HCT116 (cell line): ENCODE measurements around the gene RUFY2. TPM values are rescaled to one million over a fixed set of nuclear protein-coding genes. Genes with fewer than 3 reads are reported as not detected.

ENCODE experiments used
- ATAC-seq: fragments of 200-7000 bp; cut with Tn5 transposase; 2 replicates; pipeline ENCODE4 v1.9.1; 2020; ENCODE audit warnings: mild to moderate bottlenecking, moderate library complexity
- BruUV-seq: library from RNA; stranded (reverse); fragments of 400-500 nt; replicated peaks from 2 replicates; lab custom pipeline; 2021; lab: Mats Ljungman, UMichigan
- CTCF ChIA-PET: fragments of 300-600 bp; sonication (Branson Sonifier 250); formaldehyde crosslinking; loops from one replicate; lab custom pipeline; 2021; ENCODE audit warnings: antibody characterized with exemption; lab: Charles Lee
- POLR2A ChIA-PET: fragments of 300-600, 350-600 bp; sonication (Branson Sonifier 250); formaldehyde crosslinking; loops from one replicate; lab custom pipeline; 2021; ENCODE audit warnings: antibody characterized with exemption; lab: Charles Lee
- RAD21 ChIA-PET, 2 experiments: fragments of 300-600 bp; sonication (Branson Sonifier 250); formaldehyde crosslinking; loops; one replicate each; lab custom pipeline; 2023; ENCODE audit warnings: low total read pairs in 2 of 2; ENCODE audit not compliant: uncharacterized antibody in 2 of 2, unreplicated experiment in 2 of 2, low non-redundant PET in 1 of 2; lab: Charles Lee
- DNase-seq: peaks from one replicate; pipeline ENCODE4 v3.0.0-alpha.2; 2010; ENCODE audit warnings: low read depth, low spot score
- H2AFZ ChIP-seq: fragments of 200-600 bp; shearing (Covaris generic), sonication (generic); 2 replicates; pipeline ENCODE4 v1.6.1; 2017; ENCODE audit warnings: low read depth, mixed run types, mixed read lengths, antibody characterized with exemption, low read length; ENCODE audit not compliant: poor library complexity, severe bottlenecking
- H3K27ac ChIP-seq: 2 replicates; pipeline ENCODE4 v1.5.1; 2012; ENCODE audit warnings: low read depth, low read length
- H3K27me3 ChIP-seq: fragments of 200-600 bp; sonication (generic); 2 replicates; pipeline ENCODE4 v1.6.1; 2016; ENCODE audit warnings: mixed run types, low read length, mixed read lengths; ENCODE audit not compliant: insufficient read depth
- H3K36me3 ChIP-seq, 2 experiments: fragments of 200-500 bp in 1 of 2; fragments of 200-600 bp in 1 of 2; sonication (Bioruptor generic) in 1 of 2; sonication (generic) in 1 of 2; 2 replicates each; pipeline versions ENCODE4 v1.5.1 to v1.6.1; 2014 to 2016; ENCODE audit warnings: low read length in 2 of 2, inconsistent platforms in 1 of 2, mixed read lengths in 1 of 2, mixed run types in 1 of 2; ENCODE audit not compliant: insufficient read depth in 2 of 2, control insufficient read depth in 1 of 2
- H3K4me1 ChIP-seq, 2 experiments: fragments of 200-600 bp in 1 of 2; sonication (generic) in 1 of 2; 2 replicates each; pipeline versions ENCODE4 v1.5.1 to v1.6.1; 2012 to 2017; ENCODE audit warnings: low read length in 2 of 2, inconsistent platforms in 1 of 2, mild to moderate bottlenecking in 1 of 2, mixed read lengths in 1 of 2, mixed run types in 1 of 2, moderate library complexity in 1 of 2; ENCODE audit not compliant: insufficient read depth in 2 of 2, control insufficient read depth in 1 of 2
- H3K4me2 ChIP-seq: fragments of 200-600 bp; sonication (generic); 2 replicates; pipeline ENCODE4 v1.6.1; 2017; ENCODE audit warnings: mixed run types, low read length, mixed read lengths
- H3K4me3 ChIP-seq, 2 experiments: fragments of 200-600 bp in 1 of 2; sonication (generic) in 1 of 2; replicated peaks in 1 of 2; 2 replicates each; pipeline ENCODE4 v1.5.1; 2011 to 2016; ENCODE audit warnings: low read length in 2 of 2, control low read depth in 1 of 2, low read depth in 1 of 2, mild to moderate bottlenecking in 1 of 2, mixed read lengths in 1 of 2, mixed run types in 1 of 2
- H3K79me2 ChIP-seq: fragments of 200-600 bp; sonication (generic); 2 replicates; pipeline ENCODE4 v1.6.1; 2017; ENCODE audit warnings: mild to moderate bottlenecking, mixed run types, low read length, moderate library complexity, mixed read lengths; ENCODE audit not compliant: insufficient read depth
- H3K9ac ChIP-seq: fragments of 200-600 bp; sonication (generic); 2 replicates; pipeline ENCODE4 v1.6.1; 2016; ENCODE audit warnings: low read length, mixed read lengths
- H3K9me2 ChIP-seq: fragments of 200-600 bp; sonication (generic), shearing (Covaris generic); 2 replicates; pipeline ENCODE4 v1.6.1; 2017; ENCODE audit warnings: mixed run types, mild to moderate bottlenecking, moderate library complexity; ENCODE audit not compliant: insufficient read depth
- H3K9me3 ChIP-seq, 2 experiments: fragments of 200-500 bp in 1 of 2; fragments of 200-600 bp in 1 of 2; sonication (Bioruptor generic) in 1 of 2; sonication (generic) in 1 of 2; 2 replicates each; pipeline ENCODE4 v1.6.1; 2014 to 2017; ENCODE audit warnings: low read length in 2 of 2, mixed read lengths in 2 of 2, inconsistent platforms in 1 of 2, low read depth in 1 of 2, mild to moderate bottlenecking in 1 of 2, mixed run types in 1 of 2, moderate library complexity in 1 of 2; ENCODE audit not compliant: control insufficient read depth in 1 of 2, insufficient read depth in 1 of 2
- H4K20me1 ChIP-seq: fragments of 200-600 bp; sonication (generic), shearing (Covaris generic); 2 replicates; pipeline ENCODE4 v1.6.1; 2017; ENCODE audit warnings: mixed run types, mild to moderate bottlenecking, moderate library complexity; ENCODE audit not compliant: insufficient read depth
- CBX3 ChIP-seq: IDR thresholded peaks from 2 replicates; pipeline ENCODE4 v1.6.1; 2012; ENCODE audit warnings: low read depth
- EGR1 ChIP-seq: IDR thresholded peaks from 2 replicates; pipeline ENCODE4 v1.6.1; 2012; ENCODE audit warnings: low read depth
- ELF1 ChIP-seq: IDR thresholded peaks from 2 replicates; pipeline ENCODE4 v1.6.1; 2012; ENCODE audit warnings: low read depth, borderline replicate concordance
- EZH2 ChIP-seq: fragments of 200-600 bp; sonication (generic); IDR thresholded peaks from 2 replicates; pipeline ENCODE4 v1.6.1; 2017; ENCODE audit warnings: antibody characterized with exemption, mixed run types
- EZH2phosphoT487 ChIP-seq: fragments of 200-600 bp; IDR thresholded peaks from 2 replicates; pipeline ENCODE4 v1.6.1; 2018; ENCODE audit warnings: antibody characterized with exemption, borderline replicate concordance
- RAD21 ChIP-seq: IDR thresholded peaks from 2 replicates; pipeline ENCODE4 v1.6.1; 2012; ENCODE audit warnings: low read depth, mild to moderate bottlenecking
- SIN3A ChIP-seq: IDR thresholded peaks from 2 replicates; pipeline ENCODE4 v1.6.1; 2012; ENCODE audit warnings: low read depth
- SP1 ChIP-seq: IDR thresholded peaks from 2 replicates; pipeline ENCODE4 v1.6.1; 2012; ENCODE audit warnings: low read depth
- TCF7L2 ChIP-seq: IDR thresholded peaks from 2 replicates; pipeline ENCODE4 v1.7.0; 2011; ENCODE audit warnings: borderline replicate concordance, inconsistent platforms; ENCODE audit not compliant: insufficient read depth, insufficient read length; ENCODE audit errors: extremely low read depth
- ZNF274 ChIP-seq: fragments of 200-500 bp; sonication (Bioruptor generic); IDR thresholded peaks from 2 replicates; pipeline ENCODE4 v1.6.1; 2014; ENCODE audit warnings: mild to moderate bottlenecking, low read depth, low read length, inconsistent platforms
- intact Hi-C: fragments of 100-400 bp; cut with micrococcal nuclease; formaldehyde crosslinking; loops from 2 replicates; pipeline ENCODE4 v1.10.0; 2022
- total RNA-seq: library from RNA; stranded (reverse); gene quantifications from one replicate; pipeline ENCODE4 v1.2.1, GENCODE V29; 2021; ENCODE audit not compliant: unreplicated experiment
- TF ChIP-seq, protein P1 (sequence below): IDR thresholded peaks from 2 replicates; pipeline ENCODE4 v1.6.1; 2012; ENCODE audit warnings: low read depth
- TF ChIP-seq, protein P2 (sequence below): IDR thresholded peaks from 2 replicates; pipeline ENCODE4 v1.6.1; 2012
- TF ChIP-seq, protein P3 (sequence below), 3 experiments: fragments of 200-600 bp in 1 of 3; sonication (generic) in 1 of 3; IDR thresholded peaks in 2 of 3; conservative IDR thresholded peaks in 1 of 3; 2 replicates each; pipeline ENCODE4 v1.5.1; 2012 to 2017; ENCODE audit warnings: low read depth in 2 of 3, low read length in 2 of 3, antibody characterized with exemption in 1 of 3, borderline replicate concordance in 1 of 3, control low read depth in 1 of 3, mild to moderate bottlenecking in 1 of 3, mixed read lengths in 1 of 3, mixed run types in 1 of 3, moderate library complexity in 1 of 3; ENCODE audit not compliant: insufficient read depth in 1 of 3

The RUFY2 gene
- total RNA-seq, 1 experiment from 2014 or later: 13.0 TPM

DNA sequence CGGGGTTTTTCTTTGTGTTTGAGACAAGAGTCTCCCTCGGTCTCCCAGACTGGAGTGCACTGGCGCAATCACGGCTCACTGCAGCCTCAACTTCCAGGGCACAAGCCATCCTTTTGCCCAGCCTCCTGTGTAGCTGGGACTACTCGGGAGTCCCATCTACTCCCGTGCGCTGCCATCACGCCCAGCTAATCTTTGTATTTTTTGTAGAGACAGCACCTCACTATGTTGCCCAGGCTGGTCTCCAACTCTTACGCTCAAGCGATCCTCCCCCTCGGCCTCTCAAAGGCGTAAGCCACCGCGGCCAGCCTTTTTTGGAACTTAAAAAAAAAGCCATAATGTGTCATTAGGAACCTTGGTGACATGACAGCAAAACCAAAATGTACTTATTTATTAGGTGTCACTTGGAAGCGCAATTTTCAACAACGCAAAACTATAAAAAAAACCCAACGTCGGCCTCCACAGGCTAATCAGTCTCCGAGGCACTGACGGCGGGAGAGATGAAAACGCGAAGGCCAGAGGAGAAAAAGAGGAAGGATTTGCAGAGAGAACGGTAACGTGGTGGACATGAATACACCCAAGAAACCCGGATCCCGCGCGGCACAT lies 76.1 kb downstream of the RUFY2 start:
- BruUV-seq: no TSS peak
- Histone ChIP-seq H3K4me1 (peaks cover 38 to 48% of the 10 kb centered on the region in 2 experiments), H3K4me3 (peak overlapping the region; percentile 89 to 90), H3K79me2 (peaks cover 41% of the 10 kb centered on the region), H3K27ac (peak overlapping the region; percentile 85), H3K9ac (peak overlapping the region; percentile 96), H3K36me3 (peaks cover 3 to 9% of the 10 kb centered on the region in 2 experiments; a peak in 2 of 4 replicates)
- ChIA-PET POLR2A (interaction anchor here (1.1 to 1.8 kb wide), 4 partner anchors 8 to 16 kb away, joined by 7 to 11 read pairs (median 8); no protein-coding TSS in a partner anchor), RAD21 (no interaction called here)
- intact Hi-C loops: loop anchor here (10.0 kb wide), 1 partner anchor 476 kb away; no protein-coding TSS in a partner anchor
- no peak for TF ChIP-seq EGR1
- no peak for TF ChIP-seq SP1
- no peak for TF ChIP-seq RAD21
- TF ChIP-seq, protein P1, sequence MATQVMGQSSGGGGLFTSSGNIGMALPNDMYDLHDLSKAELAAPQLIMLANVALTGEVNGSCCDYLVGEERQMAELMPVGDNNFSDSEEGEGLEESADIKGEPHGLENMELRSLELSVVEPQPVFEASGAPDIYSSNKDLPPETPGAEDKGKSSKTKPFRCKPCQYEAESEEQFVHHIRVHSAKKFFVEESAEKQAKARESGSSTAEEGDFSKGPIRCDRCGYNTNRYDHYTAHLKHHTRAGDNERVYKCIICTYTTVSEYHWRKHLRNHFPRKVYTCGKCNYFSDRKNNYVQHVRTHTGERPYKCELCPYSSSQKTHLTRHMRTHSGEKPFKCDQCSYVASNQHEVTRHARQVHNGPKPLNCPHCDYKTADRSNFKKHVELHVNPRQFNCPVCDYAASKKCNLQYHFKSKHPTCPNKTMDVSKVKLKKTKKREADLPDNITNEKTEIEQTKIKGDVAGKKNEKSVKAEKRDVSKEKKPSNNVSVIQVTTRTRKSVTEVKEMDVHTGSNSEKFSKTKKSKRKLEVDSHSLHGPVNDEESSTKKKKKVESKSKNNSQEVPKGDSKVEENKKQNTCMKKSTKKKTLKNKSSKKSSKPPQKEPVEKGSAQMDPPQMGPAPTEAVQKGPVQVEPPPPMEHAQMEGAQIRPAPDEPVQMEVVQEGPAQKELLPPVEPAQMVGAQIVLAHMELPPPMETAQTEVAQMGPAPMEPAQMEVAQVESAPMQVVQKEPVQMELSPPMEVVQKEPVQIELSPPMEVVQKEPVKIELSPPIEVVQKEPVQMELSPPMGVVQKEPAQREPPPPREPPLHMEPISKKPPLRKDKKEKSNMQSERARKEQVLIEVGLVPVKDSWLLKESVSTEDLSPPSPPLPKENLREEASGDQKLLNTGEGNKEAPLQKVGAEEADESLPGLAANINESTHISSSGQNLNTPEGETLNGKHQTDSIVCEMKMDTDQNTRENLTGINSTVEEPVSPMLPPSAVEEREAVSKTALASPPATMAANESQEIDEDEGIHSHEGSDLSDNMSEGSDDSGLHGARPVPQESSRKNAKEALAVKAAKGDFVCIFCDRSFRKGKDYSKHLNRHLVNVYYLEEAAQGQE: no peak
- no peak for TF ChIP-seq ELF1
- TF ChIP-seq EZH2phosphoT487: no peak
- no peak for TF ChIP-seq EZH2
- TF ChIP-seq, protein P2, sequence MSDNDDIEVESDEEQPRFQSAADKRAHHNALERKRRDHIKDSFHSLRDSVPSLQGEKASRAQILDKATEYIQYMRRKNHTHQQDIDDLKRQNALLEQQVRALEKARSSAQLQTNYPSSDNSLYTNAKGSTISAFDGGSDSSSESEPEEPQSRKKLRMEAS: no peak
- TF ChIP-seq ZNF274: no peak
- TF ChIP-seq CBX3: no peak
- no peak for TF ChIP-seq TCF7L2
- TF ChIP-seq, protein P3, sequence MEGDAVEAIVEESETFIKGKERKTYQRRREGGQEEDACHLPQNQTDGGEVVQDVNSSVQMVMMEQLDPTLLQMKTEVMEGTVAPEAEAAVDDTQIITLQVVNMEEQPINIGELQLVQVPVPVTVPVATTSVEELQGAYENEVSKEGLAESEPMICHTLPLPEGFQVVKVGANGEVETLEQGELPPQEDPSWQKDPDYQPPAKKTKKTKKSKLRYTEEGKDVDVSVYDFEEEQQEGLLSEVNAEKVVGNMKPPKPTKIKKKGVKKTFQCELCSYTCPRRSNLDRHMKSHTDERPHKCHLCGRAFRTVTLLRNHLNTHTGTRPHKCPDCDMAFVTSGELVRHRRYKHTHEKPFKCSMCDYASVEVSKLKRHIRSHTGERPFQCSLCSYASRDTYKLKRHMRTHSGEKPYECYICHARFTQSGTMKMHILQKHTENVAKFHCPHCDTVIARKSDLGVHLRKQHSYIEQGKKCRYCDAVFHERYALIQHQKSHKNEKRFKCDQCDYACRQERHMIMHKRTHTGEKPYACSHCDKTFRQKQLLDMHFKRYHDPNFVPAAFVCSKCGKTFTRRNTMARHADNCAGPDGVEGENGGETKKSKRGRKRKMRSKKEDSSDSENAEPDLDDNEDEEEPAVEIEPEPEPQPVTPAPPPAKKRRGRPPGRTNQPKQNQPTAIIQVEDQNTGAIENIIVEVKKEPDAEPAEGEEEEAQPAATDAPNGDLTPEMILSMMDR (IDR thresholded peaks at IDR 0.05 in 2 of 3, conservative IDR thresholded peaks at IDR 0.05 in 1 of 3; ENCODE audit: borderline replicate concordance in 1 of 3, insufficient read depth in 1 of 3, low read depth in 2 of 3, low read length in 2 of 3): no peak
- TF ChIP-seq SIN3A: no peak
- TF ChIP-seq, all 23 proteins: peak for 0
- no peak for ATAC-seq
- Histone ChIP-seq H4K20me1 (peaks cover 31% of the 10 kb centered on the region; the same call in 1 of the 2 replicates), H3K27me3 (no peaks in the 10 kb centered on the region), H3K9me2 (no peaks in the 10 kb centered on the region), H3K4me2 (peak overlapping the region; percentile 94), H3K9me3 (no peaks in the 10 kb centered on the region), H2AFZ (no peak overlapping the region)
- CTCF ChIA-PET: no interaction called here
- DNase-seq: no peak
